Measurements from ENCODE around the gene TSSC4. TPM values are rescaled to one million over a fixed set of nuclear protein-coding genes. Genes with fewer than 3 reads are reported as not detected.
"Not testable (repeated sequence)": the region's sequence is repeated elsewhere in the genome, so short reads cannot be mapped to it uniquely, and the experiment has no call there.

TSSC4 gene
- total RNA-seq, 1 donor from 2014 or later, result 62.9 TPM

- H3K9me3 Mint-ChIP-seq; H3K27me3 Mint-ChIP-seq; DNase-seq; intact Hi-C loops (cut with micrococcal nuclease); H3K27ac Mint-ChIP-seq; H3K4me1 Mint-ChIP-seq; H3K4me3 Mint-ChIP-seq; H3K36me3 Mint-ChIP-seq (ENCODE audit: low read depth): not testable (repeated sequence)
Measured at GRCh38 chr11:2364386-2364785, 36.2 kb upstream of the TSSC4 start.

DNA sequence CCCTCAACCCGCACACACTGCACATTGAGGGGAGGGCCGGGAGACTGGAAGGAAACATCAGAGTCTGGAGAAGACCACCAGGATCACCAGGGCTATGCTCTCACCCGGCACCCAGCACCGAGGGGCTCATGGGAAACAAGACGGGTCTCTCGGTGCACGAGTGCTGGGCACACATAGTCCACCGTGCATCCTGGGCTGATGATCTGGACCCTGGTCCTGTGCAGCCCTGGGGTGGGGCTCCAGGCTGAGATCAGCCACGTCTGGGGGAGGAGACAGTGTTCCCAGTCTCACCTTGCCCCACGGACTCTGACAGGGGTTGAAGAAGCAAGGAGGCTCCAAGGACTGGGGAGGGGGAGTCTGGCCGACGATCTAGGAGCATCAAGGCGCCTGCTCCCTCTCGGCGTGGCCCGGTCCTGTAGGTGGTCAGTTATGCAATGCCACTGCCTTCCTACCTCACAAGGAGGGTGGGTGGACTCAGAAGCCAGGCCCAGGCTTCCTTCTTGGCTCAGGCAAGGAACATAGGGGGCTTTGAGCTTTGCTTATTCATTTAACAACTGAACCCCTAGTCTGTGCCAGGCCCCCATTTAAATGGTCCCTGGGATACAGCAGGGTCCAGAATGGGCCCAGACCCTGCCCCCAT lies 34.9 kb upstream of the TSSC4 start:
- H3K36me3 Mint-ChIP-seq (ENCODE audit: low read depth), result no peaks in the 10 kb centered on the region
- no peak overlapping the region for H3K4me3 Mint-ChIP-seq
- no peaks in the 10 kb centered on the region for H3K4me1 Mint-ChIP-seq
- H3K27me3 Mint-ChIP-seq, result no peaks in the 10 kb centered on the region
- no peak for DNase-seq
- intact Hi-C loops (cut with micrococcal nuclease), result no loop called here
- H3K27ac Mint-ChIP-seq, result no peak overlapping the region
- H3K9me3 Mint-ChIP-seq, result no peaks in the 10 kb centered on the region

GRCh38 chr11:2366276-2366675 lies 34.3 kb upstream of the TSSC4 start:
- intact Hi-C loops (cut with micrococcal nuclease), result no loop called here
- Mint-ChIP-seq H3K36me3 (ENCODE audit: low read depth) (no peaks in the 10 kb centered on the region), H3K4me1 (no peaks in the 10 kb centered on the region), H3K27ac (no peak overlapping the region), H3K9me3 (no peaks in the 10 kb centered on the region), H3K4me3 (no peak overlapping the region), H3K27me3 (no peaks in the 10 kb centered on the region)
- no peak for DNase-seq

GRCh38 chr11:2366733-2367132 lies 33.8 kb upstream of the TSSC4 start:
- Mint-ChIP-seq H3K36me3 (ENCODE audit: low read depth) (no peaks in the 10 kb centered on the region), H3K4me3 (no peak overlapping the region), H3K27me3 (peaks cover 2% of the 10 kb centered on the region), H3K4me1 (no peaks in the 10 kb centered on the region), H3K9me3 (no peaks in the 10 kb centered on the region), H3K27ac (no peak overlapping the region)
- intact Hi-C loops (cut with micrococcal nuclease), result no loop called here
- no peak for DNase-seq

DNA sequence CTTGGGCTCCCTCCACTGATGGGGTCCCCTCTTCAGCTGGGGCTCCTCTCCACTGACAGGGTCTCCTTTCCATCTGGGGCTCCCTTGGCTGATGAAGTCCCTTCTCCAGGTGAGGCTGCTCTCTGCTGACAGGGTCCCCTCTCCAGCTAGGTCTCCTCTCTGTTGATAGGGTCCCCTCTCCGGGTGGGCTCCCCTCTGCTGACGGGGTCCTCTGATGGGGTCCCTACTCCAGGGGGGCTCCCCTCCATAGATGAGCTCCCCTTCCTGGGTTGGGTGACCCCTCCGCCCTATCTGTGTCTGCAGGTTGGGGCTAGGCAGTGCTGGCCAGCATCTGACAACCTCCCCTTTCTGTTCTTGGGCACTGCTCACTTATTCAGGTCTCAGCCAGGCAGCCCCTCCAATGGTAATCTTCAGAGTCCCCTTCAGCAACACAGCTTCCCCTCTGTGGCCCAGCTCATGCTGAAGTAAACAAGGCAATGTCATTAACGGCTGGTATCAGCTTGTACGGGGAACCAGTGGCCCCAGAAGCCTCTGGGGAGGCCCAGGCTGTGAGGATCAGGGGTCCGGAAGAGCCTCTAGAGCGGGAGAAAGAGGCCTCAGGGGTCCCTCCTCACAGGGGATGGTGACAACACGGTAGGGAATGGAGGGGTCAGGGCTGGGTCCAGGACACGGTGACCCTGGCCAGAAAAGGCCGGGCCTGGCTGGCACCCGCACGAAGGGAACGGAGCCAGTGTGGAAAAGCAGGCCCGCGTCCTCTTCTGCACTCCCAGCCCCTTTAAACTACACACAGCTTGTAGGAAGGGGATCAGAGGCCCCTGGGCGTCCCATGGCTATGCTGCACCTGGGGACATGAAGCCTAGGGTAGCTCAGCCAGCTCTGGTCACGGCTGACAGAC lies 33.0 kb upstream of the TSSC4 start:
- Mint-ChIP-seq H3K27me3 (peaks cover 5% of the 10 kb centered on the region), H3K4me3 (no peak overlapping the region), H3K27ac (no peak overlapping the region), H3K36me3 (ENCODE audit: low read depth) (no peaks in the 10 kb centered on the region), H3K4me1 (no peaks in the 10 kb centered on the region), H3K9me3 (no peaks in the 10 kb centered on the region)
- no peak for DNase-seq
- intact Hi-C loops (cut with micrococcal nuclease), result no loop called here

GRCh38 chr11:2368178-2368850 lies 32.2 kb upstream of the TSSC4 start:
- Mint-ChIP-seq H3K9me3 (no peaks in the 10 kb centered on the region), H3K27ac (no peak overlapping the region), H3K4me3 (no peak overlapping the region), H3K36me3 (ENCODE audit: low read depth) (no peaks in the 10 kb centered on the region), H3K4me1 (no peaks in the 10 kb centered on the region), H3K27me3 (peaks cover 8% of the 10 kb centered on the region)
- DNase-seq, result no peak
- intact Hi-C loops (cut with micrococcal nuclease), result no loop called here

- no peak overlapping the region for H3K4me3 Mint-ChIP-seq
- H3K4me1 Mint-ChIP-seq, result no peaks in the 10 kb centered on the region
- H3K27me3 Mint-ChIP-seq, result peaks cover 8% of the 10 kb centered on the region
- no peak overlapping the region for H3K27ac Mint-ChIP-seq
- H3K9me3 Mint-ChIP-seq, result no peaks in the 10 kb centered on the region
- no peaks in the 10 kb centered on the region for H3K36me3 Mint-ChIP-seq (ENCODE audit: low read depth)
- no peak for DNase-seq
- intact Hi-C loops (cut with micrococcal nuclease), result no loop called here
Measured at GRCh38 chr11:2368851-2369180, 31.7 kb upstream of the TSSC4 start.

- peaks cover 9% of the 10 kb centered on the region for H3K27me3 Mint-ChIP-seq
- H3K27ac Mint-ChIP-seq, result no peak overlapping the region
- no peaks in the 10 kb centered on the region for H3K9me3 Mint-ChIP-seq
- no peak for DNase-seq
- intact Hi-C loops (cut with micrococcal nuclease), result no loop called here
- no peak overlapping the region for H3K4me3 Mint-ChIP-seq
- H3K4me1 Mint-ChIP-seq, result no peaks in the 10 kb centered on the region
- no peaks in the 10 kb centered on the region for H3K36me3 Mint-ChIP-seq (ENCODE audit: low read depth)
Measured at GRCh38 chr11:2369320-2369719, 31.2 kb upstream of the TSSC4 start.

- no peak overlapping the region for H3K4me3 Mint-ChIP-seq
- intact Hi-C loops (cut with micrococcal nuclease), result no loop called here
- no peaks in the 10 kb centered on the region for H3K4me1 Mint-ChIP-seq
- no peaks in the 10 kb centered on the region for H3K9me3 Mint-ChIP-seq
- no peak for DNase-seq
- H3K27ac Mint-ChIP-seq, result no peak overlapping the region
- no peaks in the 10 kb centered on the region for H3K36me3 Mint-ChIP-seq (ENCODE audit: low read depth)
- H3K27me3 Mint-ChIP-seq, result peaks cover 9% of the 10 kb centered on the region
Measured at GRCh38 chr11:2369896-2370295, 30.7 kb upstream of the TSSC4 start.

DNA sequence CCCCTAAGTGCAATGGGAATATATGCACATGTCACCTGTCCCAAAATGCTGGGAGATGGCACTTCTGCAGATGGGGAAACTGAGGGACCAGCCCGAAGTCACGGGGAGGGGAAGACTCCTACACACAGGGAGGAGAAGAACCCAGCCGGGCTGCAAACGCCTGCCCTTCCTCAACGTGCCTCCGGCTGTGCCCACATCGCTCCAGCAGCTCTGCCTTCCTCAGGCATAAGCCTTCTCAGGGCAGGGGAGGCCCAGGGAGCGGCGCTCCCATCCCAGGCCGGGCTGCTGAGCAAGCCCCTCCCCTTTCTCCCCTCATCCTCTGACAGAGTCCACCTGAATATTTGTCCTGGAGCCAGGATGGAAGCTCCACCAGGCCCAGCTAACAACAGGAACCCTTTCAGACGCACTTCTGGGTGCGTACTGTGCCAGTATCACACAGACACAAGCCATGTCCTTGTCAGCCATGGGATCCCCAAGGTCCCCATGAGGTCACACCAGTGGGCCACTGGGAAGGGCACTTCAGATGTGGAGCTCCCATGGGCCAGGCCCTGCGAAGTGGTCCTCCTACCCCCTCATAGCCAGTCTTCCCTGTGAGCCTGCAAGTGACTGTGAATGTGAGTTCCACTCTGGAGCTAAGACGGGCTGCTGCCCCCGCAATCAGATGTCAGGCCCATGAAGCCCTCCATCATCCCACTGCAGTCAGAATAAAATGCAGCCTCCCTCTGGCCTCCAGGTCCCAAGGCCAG lies 25.9 kb upstream of the TSSC4 start:
- Mint-ChIP-seq H3K4me3 (no peak overlapping the region), H3K27me3 (peaks cover 9% of the 10 kb centered on the region), H3K36me3 (ENCODE audit: low read depth) (peaks cover 3% of the 10 kb centered on the region), H3K9me3 (no peaks in the 10 kb centered on the region), H3K27ac (no peak overlapping the region), H3K4me1 (peaks cover 7% of the 10 kb centered on the region)
- no peak for DNase-seq
- intact Hi-C loops (cut with micrococcal nuclease), result loop anchor here (5.0 kb wide), 1 partner anchor 72 kb away; the partner anchor contains the start of genes C11orf21 and TSPAN32

GRCh38 chr11:2375341-2375853 lies 25.2 kb upstream of the TSSC4 start:
- no peak for DNase-seq
- H3K27me3 Mint-ChIP-seq, result peaks cover 9% of the 10 kb centered on the region
- H3K4me1 Mint-ChIP-seq, result peaks cover 11% of the 10 kb centered on the region
- H3K9me3 Mint-ChIP-seq, result no peaks in the 10 kb centered on the region
- H3K4me3 Mint-ChIP-seq, result no peak overlapping the region
- no peak overlapping the region for H3K27ac Mint-ChIP-seq
- intact Hi-C loops (cut with micrococcal nuclease), result loop anchor here (5.0 kb wide), 1 partner anchor 73 kb away; the partner anchor contains the start of genes C11orf21 and TSPAN32
- peaks cover 6% of the 10 kb centered on the region for H3K36me3 Mint-ChIP-seq (ENCODE audit: low read depth)

- no peak overlapping the region for H3K27ac Mint-ChIP-seq
- intact Hi-C loops (cut with micrococcal nuclease), result loop anchor here (2.0 to 5.0 kb wide), 2 partner anchors 69 to 74 kb away; partner anchors contain the start of genes C11orf21, KCNQ1, TRPM5 and TSPAN32
Measured at GRCh38 chr11:2375964-2376551, 24.5 kb upstream of the TSSC4 start.

More at GRCh38 chr11:2375964-2376551, 24.5 kb upstream of the TSSC4 start:
- Mint-ChIP-seq H3K36me3 (ENCODE audit: low read depth) (peaks cover 10% of the 10 kb centered on the region), H3K4me1 (peaks cover 13% of the 10 kb centered on the region), H3K9me3 (no peaks in the 10 kb centered on the region), H3K27me3 (peaks cover 9% of the 10 kb centered on the region), H3K4me3 (peak overlapping the region; percentile 53)
- DNase-seq, result no peak

All from activated CD4-positive, alpha-beta T cell treated with anti-CD3 and anti-CD28 coated beads, Interleukin-2, amount 10 ng/mL, durations not matched to agents 24 days and 14 days (primary cell).